IPS-18c (cell line): ENCODE measurements around the gene ENTREP1.
"Not testable (repeated sequence)": the region's sequence is repeated elsewhere in the genome, so short reads cannot be mapped to it uniquely, and the experiment has no call there.

Source experiments
- H3K4me3 ChIP-seq: 2 replicates; pipeline ENCODE4 v1.7.0; 2013; ENCODE audit warnings: low read depth, mild to moderate bottlenecking, low read length, moderate library complexity; ENCODE audit not compliant: insufficient read depth
- H3K9me3 ChIP-seq: one replicate; pipeline ENCODE4 v1.6.1; 2013; ENCODE audit warnings: mild to moderate bottlenecking, low read length, moderate library complexity; ENCODE audit not compliant: control insufficient read depth, insufficient read depth

Gene ENTREP1

GRCh38 chr9:69421908-69422801, 97.1 kb downstream of the ENTREP1 start:
- Histone ChIP-seq H3K9me3 (peaks cover 4% of the 10 kb centered on the region), H3K4me3 (no peak overlapping the region)

GRCh38 chr9:69425136-69425801, 100.3 kb downstream of the ENTREP1 start:
- Histone ChIP-seq H3K4me3 (no peak overlapping the region), H3K9me3 (peaks cover 2% of the 10 kb centered on the region)

- H3K4me3 ChIP-seq: no peak overlapping the region
- peaks cover 2% of the 10 kb centered on the region for H3K9me3 ChIP-seq
These were observed 102.3 kb downstream of the ENTREP1 start for GRCh38 chr9:69427286-69427685.

- Histone ChIP-seq H3K4me3 (no peak overlapping the region), H3K9me3 (peaks cover 2% of the 10 kb centered on the region)
These were observed 103.2 kb downstream of the ENTREP1 start for GRCh38 chr9:69428017-69428785.

GRCh38 chr9:69429281-69429680, 104.3 kb downstream of the ENTREP1 start:
- Histone ChIP-seq H3K4me3 (no peak overlapping the region), H3K9me3 (peaks cover 2% of the 10 kb centered on the region)

- H3K9me3 ChIP-seq: peaks cover 2% of the 10 kb centered on the region
These were observed 105.2 kb downstream of the ENTREP1 start for GRCh38 chr9:69430206-69430605.

GRCh38 chr9:69431203-69431602, 106.2 kb downstream of the ENTREP1 start:
- Histone ChIP-seq H3K9me3 (peaks cover 2% of the 10 kb centered on the region), H3K4me3 (no peak overlapping the region)

More at GRCh38 chr9:69430206-69430605, 105.2 kb downstream of the ENTREP1 start:
- H3K4me3 ChIP-seq: no peak overlapping the region

GRCh38 chr9:69431777-69432176, 106.8 kb downstream of the ENTREP1 start:
- H3K9me3 ChIP-seq: peaks cover 2% of the 10 kb centered on the region
- H3K4me3 ChIP-seq: no peak overlapping the region

GRCh38 chr9:69432623-69433022, 107.6 kb downstream of the ENTREP1 start:
- Histone ChIP-seq H3K4me3 (no peak overlapping the region), H3K9me3 (peaks cover 2% of the 10 kb centered on the region)

- no peaks in the 10 kb centered on the region for H3K9me3 ChIP-seq
- no peak overlapping the region for H3K4me3 ChIP-seq
These were observed 108.4 kb downstream of the ENTREP1 start for GRCh38 chr9:69433392-69433791.

GRCh38 chr9:69433968-69434367, 109.0 kb downstream of the ENTREP1 start:
- no peak overlapping the region for H3K4me3 ChIP-seq
- H3K9me3 ChIP-seq: no peaks in the 10 kb centered on the region

- H3K4me3 ChIP-seq: not testable (repeated sequence)
These were observed 114.6 kb downstream of the ENTREP1 start for GRCh38 chr9:69439654-69440053.

GRCh38 chr9:69440254-69440955, 115.4 kb downstream of the ENTREP1 start:
- H3K4me3 ChIP-seq, H3K9me3 ChIP-seq: not testable (repeated sequence)

More at GRCh38 chr9:69439654-69440053, 114.6 kb downstream of the ENTREP1 start:
- H3K9me3 ChIP-seq: not testable (repeated sequence)
